HepG2 (cell line): ENCODE data around the gene RHBDD1. TPM values are rescaled to one million over a fixed set of nuclear protein-coding genes. Genes with fewer than 3 reads are reported as not detected.

Source experiments
- AHR ChIP-seq: IDR thresholded peaks from 2 replicates; pipeline ENCODE4 v1.6.1; 2018; ENCODE audit warnings: missing genetic modification reagents, missing compliant biosample characterization
- FOXK1 ChIP-seq: sonication (generic); formaldehyde crosslinking; IDR thresholded peaks from 2 replicates; pipeline ENCODE4 v1.4.0; 2020; ENCODE audit warnings: low read depth, missing genetic modification reagents, borderline replicate concordance
- FUBP1 ChIP-seq: sonication (generic); formaldehyde crosslinking; IDR thresholded peaks from 2 replicates; pipeline ENCODE4 v1.5.1; 2020; ENCODE audit warnings: missing genetic modification reagents, mild to moderate bottlenecking, borderline replicate concordance
- IKZF4 ChIP-seq: sonication (generic); formaldehyde crosslinking; IDR thresholded peaks from 2 replicates; pipeline ENCODE4 v1.5.1; 2020; ENCODE audit warnings: borderline replicate concordance, mild to moderate bottlenecking, low read depth, missing genetic modification reagents; ENCODE audit errors: not compliant biosample characterization
- MTF1 ChIP-seq: sonication (generic); formaldehyde crosslinking; IDR thresholded peaks from 2 replicates; pipeline ENCODE4 v1.5.0; 2020; ENCODE audit warnings: missing genetic modification reagents
- RERE ChIP-seq: IDR thresholded peaks from 2 replicates; pipeline ENCODE4 v1.6.1; 2016; ENCODE audit warnings: low read depth, missing genetic modification reagents, missing compliant biosample characterization
- SMAD1 ChIP-seq: sonication (generic); formaldehyde crosslinking; IDR thresholded peaks from 2 replicates; pipeline ENCODE4 v1.4.0; 2020; ENCODE audit warnings: missing genetic modification reagents, low read depth, mild to moderate bottlenecking, borderline replicate concordance
- TIGD3 ChIP-seq: sonication (generic); formaldehyde crosslinking; IDR thresholded peaks from 2 replicates; pipeline ENCODE4 v1.5.1; 2020; ENCODE audit warnings: mild to moderate bottlenecking, missing genetic modification reagents, borderline replicate concordance
- TMF1 ChIP-seq: sonication (generic); formaldehyde crosslinking; IDR thresholded peaks from 2 replicates; pipeline ENCODE4 v1.8.1; 2022; ENCODE audit warnings: low read depth, missing genetic modification reagents
- ZFP41 ChIP-seq: sonication (generic); formaldehyde crosslinking; IDR thresholded peaks from 2 replicates; pipeline ENCODE4 v1.4.0; 2020; ENCODE audit warnings: mild to moderate bottlenecking, missing genetic modification reagents, borderline replicate concordance
- ZKSCAN8 ChIP-seq: IDR thresholded peaks from 2 replicates; pipeline ENCODE4 v1.6.1; 2016; ENCODE audit warnings: borderline replicate concordance, missing genetic modification reagents, missing compliant biosample characterization
- ZNF10 ChIP-seq: sonication (generic); formaldehyde crosslinking; IDR thresholded peaks from 2 replicates; pipeline ENCODE4 v1.4.0; 2020; ENCODE audit warnings: mild to moderate bottlenecking, low read depth, missing genetic modification reagents, borderline replicate concordance
- ZNF180 ChIP-seq: sonication (generic); formaldehyde crosslinking; IDR thresholded peaks from 2 replicates; pipeline ENCODE4 v1.4.0; 2020; ENCODE audit warnings: low read depth, missing genetic modification reagents, borderline replicate concordance
- ZNF260 ChIP-seq: sonication (generic); formaldehyde crosslinking; IDR thresholded peaks from 2 replicates; pipeline ENCODE4 v1.4.0; 2020; ENCODE audit warnings: missing genetic modification reagents, low read depth, mild to moderate bottlenecking, borderline replicate concordance
- ZNF383 ChIP-seq: sonication (generic); formaldehyde crosslinking; IDR thresholded peaks from 2 replicates; pipeline ENCODE4 v1.4.0; 2020; ENCODE audit warnings: missing genetic modification reagents, mild to moderate bottlenecking, borderline replicate concordance
- ZNF629 ChIP-seq: sonication (generic); formaldehyde crosslinking; conservative IDR thresholded peaks from 2 replicates; pipeline ENCODE4 v1.5.0; 2020; ENCODE audit warnings: missing genetic modification reagents
- ZNF766 ChIP-seq: sonication (generic); formaldehyde crosslinking; IDR thresholded peaks from 2 replicates; pipeline ENCODE4 v1.5.0; 2020; ENCODE audit warnings: missing genetic modification reagents, borderline replicate concordance
- ZNF775 ChIP-seq: sonication (generic); formaldehyde crosslinking; IDR thresholded peaks from 2 replicates; pipeline ENCODE4 v1.4.0; 2020; ENCODE audit warnings: missing genetic modification reagents, mild to moderate bottlenecking, moderate library complexity, borderline replicate concordance
- ZNF83 ChIP-seq: sonication (generic); formaldehyde crosslinking; IDR thresholded peaks from 2 replicates; pipeline ENCODE4 v1.4.0; 2020; ENCODE audit warnings: missing genetic modification reagents, mild to moderate bottlenecking, borderline replicate concordance
- ZNF879 ChIP-seq: sonication (generic); formaldehyde crosslinking; IDR thresholded peaks from 2 replicates; pipeline ENCODE4 v1.8.1; 2023; ENCODE audit warnings: missing genetic modification reagents
- polyA plus RNA-seq, 8 experiments: library from polyadenylated mRNA; depleted of rRNA in 3 of 8; stranded (reverse) in 7 of 8; unstranded in 1 of 8; fragments of >200 nt; fragmentation: Illumina TruSeq in 4 of 8; extraction: Trizol in 4 of 8; gene quantifications; 2 replicates each; pipeline versions ENCODE4 v1.2.1 to v1.2.3, GENCODE V29; 2011 to 2016; ENCODE audit warnings: low read depth in 4 of 8, missing spikeins in 1 of 8, mixed read lengths in 1 of 8; ENCODE audit not compliant: insufficient read depth in 1 of 8
- total RNA-seq, 5 experiments: library from RNA; depleted of rRNA; stranded (reverse); fragments of >200 nt; fragmentation: Illumina TruSeq; extraction: Trizol; gene quantifications; 2 replicates each; pipeline ENCODE4 v1.2.3, GENCODE V29; 2016; ENCODE audit warnings: low read depth in 1 of 5

Gene RHBDD1
- total and polyA plus RNA-seq, 2 of the 13 experiments (the other 11 are each of a cell fraction or from before 2014, with no cell fraction given): 8.2 to 9.5 TPM

- TF ChIP-seq RERE (no peak), ZKSCAN8 (CRISPR knock-in tag) (no peak), ZNF879 (CRISPR knock-in tag) (peak; percentile 72; the same call in 1 of the 2 replicates), AHR (no peak; the same call in 1 of the 2 replicates), ZNF766 (CRISPR knock-in tag) (no peak), ZNF10 (CRISPR knock-in tag) (no peak), TIGD3 (CRISPR knock-in tag) (no peak), FOXK1 (no peak), ZFP41 (CRISPR knock-in tag) (peak; percentile 13; the same call in 1 of the 2 replicates), IKZF4 (CRISPR knock-in tag) (no peak), TMF1 (CRISPR knock-in tag) (no peak), SMAD1 (no peak), MTF1 (CRISPR knock-in tag) (no peak), ZNF260 (CRISPR knock-in tag) (no peak), FUBP1 (CRISPR knock-in tag) (no peak), ZNF629 (CRISPR knock-in tag) (no peak), ZNF775 (CRISPR knock-in tag) (no peak), ZNF180 (CRISPR knock-in tag) (no peak), ZNF383 (CRISPR knock-in tag) (no peak), ZNF83 (CRISPR knock-in tag) (0 out of 2 replicates have a peak, but pooled peaks have one; percentile 54)
Measured at GRCh38 chr2:226835796-226836547, at the start of gene RHBDD1 (continued).
